Measurements from ENCODE around the gene RRAS2. TPM values are rescaled to one million over a fixed set of nuclear protein-coding genes. Genes with fewer than 3 reads are reported as not detected.

The RRAS2 gene
- total and polyA plus RNA-seq, 10 of the 15 experiments (the other 5 are each of a cell fraction or from before 2014, with no cell fraction given) = 26.9 to 72.4 (median 45.4) TPM

DNA sequence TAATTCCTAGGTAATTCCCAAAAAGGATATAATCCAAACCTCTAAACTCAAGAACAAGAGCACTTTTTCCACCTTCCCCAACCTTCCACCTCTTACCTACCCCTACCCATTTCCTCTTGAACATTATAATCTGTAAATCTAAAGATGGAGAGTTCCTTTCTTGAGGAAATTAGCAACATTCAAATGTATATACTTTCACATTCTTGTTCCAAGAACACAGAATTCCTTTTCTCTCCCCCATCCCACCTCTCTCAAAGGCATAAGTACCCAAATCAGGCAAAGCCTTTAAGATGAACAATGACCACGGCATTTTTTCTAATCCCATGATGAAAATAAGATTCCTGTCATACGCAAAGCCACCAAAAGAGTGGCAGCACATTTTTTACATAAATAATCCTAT is 18.3 kb downstream of the RRAS2 start:
- no TSS peak for BruUV-seq (replicated peaks)
- SMC1A ChIA-PET (ENCODE audit: uncharacterized antibody, unreplicated experiment) = no interaction called here
- Histone ChIP-seq H3K4me2 (ENCODE audit: control insufficient read depth, insufficient read depth) (no peak overlapping the region), H3K4me3 (no peak overlapping the region), H3K27ac (ENCODE audit: control insufficient read depth, insufficient read depth) (no peak overlapping the region), H3K9ac (ENCODE audit: control insufficient read depth, insufficient read depth, low read length) (no peak overlapping the region), H2AFZ (ENCODE audit: control insufficient read depth, low read depth, low read length) (no peak overlapping the region), H3K4me1 (ENCODE audit: control insufficient read depth, insufficient read depth, low read length) (peaks cover 13% of the 10 kb centered on the region; the same call in 1 of the 2 replicates), H3K36me3 (ENCODE audit: control insufficient read depth in 2 of 2, insufficient read depth in 2 of 2, low read length in 1 of 2) (no peaks in the 10 kb centered on the region; a peak in 1 of 4 replicates), H3K9me3 (replicated peaks; ENCODE audit: control insufficient read depth, insufficient read depth, low read length) (peaks cover 35% of the 10 kb centered on the region), H3K27me3 (replicated peaks in 1 of 2; ENCODE audit: control insufficient read depth in 2 of 2, insufficient read depth in 2 of 2, low read length in 1 of 2) (no peaks in the 10 kb centered on the region), H3K79me2 (ENCODE audit: control insufficient read depth, insufficient read depth, low read length) (peaks cover 94% of the 10 kb centered on the region), H4K20me1 (ENCODE audit: control insufficient read depth, insufficient read depth) (no peaks in the 10 kb centered on the region)
- DNase-seq (ENCODE audit: low read depth, low spot score) = no peak
- CTCF ChIA-PET = interaction anchor here (2.4 kb wide), 1 partner anchor 11 kb away, joined by 10 read pairs; no protein-coding TSS in a partner anchor
- in situ Hi-C loops (cut with MboI) = no loop called here
- 50% methylated on average over 2 of the region's 2 CpGs for WGBS (ENCODE audit: insufficient coverage, insufficient replicate concordance, low lambda C conversion rate, missing lambda C conversion rate)
- POLR2A ChIA-PET = no interaction called here
- TF ChIP-seq SIX5 (IDR thresholded peaks at IDR 0.05; ENCODE audit: low read depth, low read length, severe bottlenecking) = no peak
- no peak for TF ChIP-seq PBX3 (IDR thresholded peaks at IDR 0.05; ENCODE audit: insufficient replicate concordance, low read depth, low read length)
- no peak for TF ChIP-seq ATF7 (IDR thresholded peaks at IDR 0.05; ENCODE audit: low read depth)
- ATAC-seq = no peak
- RAD21 ChIA-PET (ENCODE audit: unreplicated experiment) = no interaction called here
- FAIRE-seq = no peak
- intact Hi-C loops (cut with micrococcal nuclease; ENCODE audit: unreplicated experiment) = no loop called here

GRCh38 chr11:14339356-14339755 is 19.6 kb downstream of the RRAS2 start:
- intact Hi-C loops (cut with micrococcal nuclease; ENCODE audit: unreplicated experiment) = no loop called here
- Histone ChIP-seq H2AFZ (ENCODE audit: control insufficient read depth, low read depth, low read length) (no peak overlapping the region), H3K4me2 (ENCODE audit: control insufficient read depth, insufficient read depth) (no peak overlapping the region), H3K79me2 (ENCODE audit: control insufficient read depth, insufficient read depth, low read length) (peaks cover 94% of the 10 kb centered on the region), H4K20me1 (ENCODE audit: control insufficient read depth, insufficient read depth) (no peaks in the 10 kb centered on the region), H3K9me3 (replicated peaks; ENCODE audit: control insufficient read depth, insufficient read depth, low read length) (peaks cover 29% of the 10 kb centered on the region), H3K27ac (ENCODE audit: control insufficient read depth, insufficient read depth) (no peak overlapping the region), H3K4me3 (no peak overlapping the region), H3K9ac (ENCODE audit: control insufficient read depth, insufficient read depth, low read length) (no peak overlapping the region), H3K36me3 (ENCODE audit: control insufficient read depth in 2 of 2, insufficient read depth in 2 of 2, low read length in 1 of 2) (no peaks in the 10 kb centered on the region; a peak in 1 of 4 replicates), H3K4me1 (ENCODE audit: control insufficient read depth, insufficient read depth, low read length) (peaks cover 21% of the 10 kb centered on the region; the same call in 1 of the 2 replicates), H3K27me3 (replicated peaks in 1 of 2; ENCODE audit: control insufficient read depth in 2 of 2, insufficient read depth in 2 of 2, low read length in 1 of 2) (no peaks in the 10 kb centered on the region)
- SMC1A ChIA-PET (ENCODE audit: uncharacterized antibody, unreplicated experiment) = interaction anchor here (1.0 to 2.5 kb wide), 4 partner anchors 15 to 19 kb away, joined by 3 to 10 read pairs (median 6); no protein-coding TSS in a partner anchor
- TF ChIP-seq SPI1 (IDR thresholded peaks at IDR 0.05; ENCODE audit: borderline replicate concordance, insufficient read depth, low read depth, low read length) (peak; percentile 69; the same call in 1 of the 2 replicates), PKNOX1 (IDR thresholded peaks at IDR 0.05) (no peak)
- POLR2A ChIA-PET = interaction anchor here (0.8 kb wide), 1 partner anchor 11 kb away, joined by 5 read pairs; no protein-coding TSS in a partner anchor
- 0 out of 3 replicates have a peak, but pooled peaks have one; percentile 17 for ATAC-seq
- 45% methylated on average over 1 of the region's 1 CpG for WGBS (ENCODE audit: insufficient coverage, insufficient replicate concordance, low lambda C conversion rate, missing lambda C conversion rate)
- in situ Hi-C loops (cut with MboI) = no loop called here
- no peak for DNase-seq (ENCODE audit: low read depth, low spot score)
- RAD21 ChIA-PET (ENCODE audit: unreplicated experiment) = interaction anchor here (1.0 to 2.0 kb wide), 3 partner anchors 19 to 31 kb away, joined by 3 to 5 read pairs (median 3); no protein-coding TSS in a partner anchor
- CTCF ChIA-PET = interaction anchor here (2.4 kb wide), 1 partner anchor 13 kb away, joined by 10 read pairs; no protein-coding TSS in a partner anchor
- FAIRE-seq = no peak
- BruUV-seq (replicated peaks) = no TSS peak
